GM19455 (cell line): ENCODE measurements around the gene ATP4B.

Source experiments
- ATAC-seq: cut with Tn5 transposase; IDR thresholded peaks from one replicate; pipeline ENCODE4 v1.9.1; 2021; ENCODE audit not compliant: unreplicated experiment

Gene ATP4B

GRCh38 chr13:113608967-113609533 lies 48.9 kb downstream of the ATP4B start:
- no peak for ATAC-seq

GRCh38 chr13:113607889-113608635 lies 49.9 kb downstream of the ATP4B start:
- ATAC-seq: no peak

GRCh38 chr13:113607056-113607888 lies 50.7 kb downstream of the ATP4B start:
- no peak for ATAC-seq

- no peak for ATAC-seq
Observed at GRCh38 chr13:113605866-113606438, 52.0 kb downstream of the ATP4B start.

GRCh38 chr13:113605461-113605860 lies 52.5 kb downstream of the ATP4B start:
- ATAC-seq: no peak

GRCh38 chr13:113604186-113604585 lies 53.8 kb downstream of the ATP4B start:
- no peak for ATAC-seq

- no peak for ATAC-seq
Observed at GRCh38 chr13:113603116-113603710, 54.8 kb downstream of the ATP4B start.

GRCh38 chr13:113602291-113602988 lies 55.6 kb downstream of the ATP4B start:
- no peak for ATAC-seq

- ATAC-seq: no peak
Observed at GRCh38 chr13:113601166-113602070, 56.6 kb downstream of the ATP4B start.

GRCh38 chr13:113599391-113599790 lies 58.6 kb downstream of the ATP4B start:
- no peak for ATAC-seq
